Measurements from ENCODE around the gene TRIM39. TPM values are rescaled to one million over a fixed set of nuclear protein-coding genes. Genes with fewer than 3 reads are reported as not detected.
A peak's percentile ranks its signal among the peaks of the same experiment; 100 is the strongest.

The TRIM39 gene
- total RNA-seq, 1 donor = 8.5 TPM

DNA sequence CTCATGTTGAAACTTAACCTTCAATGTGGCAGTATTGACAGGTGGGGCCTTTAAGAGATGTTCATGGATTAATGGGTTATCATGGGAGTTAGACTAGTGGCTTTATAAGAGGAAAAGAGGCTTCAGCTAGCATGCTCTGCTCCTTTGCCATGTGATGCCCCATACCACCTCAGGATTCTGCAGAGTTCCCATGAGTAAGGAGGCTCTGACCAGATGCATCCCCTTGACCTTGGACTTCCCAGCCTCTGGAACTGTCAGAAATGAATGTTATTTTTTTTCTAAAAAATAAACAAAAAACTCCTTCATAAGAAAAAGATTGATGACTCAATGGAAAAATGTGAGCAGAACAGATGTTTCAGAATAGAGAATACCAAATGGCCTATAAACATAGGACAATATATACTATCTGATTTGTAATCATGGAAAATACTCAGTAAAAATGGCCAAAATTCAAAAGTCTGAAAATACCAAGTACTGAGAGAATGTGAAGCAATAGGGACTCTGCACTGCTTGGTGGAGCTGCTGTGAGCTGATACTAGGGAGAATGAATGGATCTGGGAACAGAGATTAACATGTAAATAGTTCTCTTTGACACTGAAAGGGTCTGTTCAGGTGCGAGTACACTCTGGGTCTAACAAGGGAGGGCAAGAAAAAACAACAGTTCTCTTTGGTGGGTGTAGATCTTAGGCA, 7.4 kb upstream of the TRIM39 start:
- TF ChIP-seq, protein P1, sequence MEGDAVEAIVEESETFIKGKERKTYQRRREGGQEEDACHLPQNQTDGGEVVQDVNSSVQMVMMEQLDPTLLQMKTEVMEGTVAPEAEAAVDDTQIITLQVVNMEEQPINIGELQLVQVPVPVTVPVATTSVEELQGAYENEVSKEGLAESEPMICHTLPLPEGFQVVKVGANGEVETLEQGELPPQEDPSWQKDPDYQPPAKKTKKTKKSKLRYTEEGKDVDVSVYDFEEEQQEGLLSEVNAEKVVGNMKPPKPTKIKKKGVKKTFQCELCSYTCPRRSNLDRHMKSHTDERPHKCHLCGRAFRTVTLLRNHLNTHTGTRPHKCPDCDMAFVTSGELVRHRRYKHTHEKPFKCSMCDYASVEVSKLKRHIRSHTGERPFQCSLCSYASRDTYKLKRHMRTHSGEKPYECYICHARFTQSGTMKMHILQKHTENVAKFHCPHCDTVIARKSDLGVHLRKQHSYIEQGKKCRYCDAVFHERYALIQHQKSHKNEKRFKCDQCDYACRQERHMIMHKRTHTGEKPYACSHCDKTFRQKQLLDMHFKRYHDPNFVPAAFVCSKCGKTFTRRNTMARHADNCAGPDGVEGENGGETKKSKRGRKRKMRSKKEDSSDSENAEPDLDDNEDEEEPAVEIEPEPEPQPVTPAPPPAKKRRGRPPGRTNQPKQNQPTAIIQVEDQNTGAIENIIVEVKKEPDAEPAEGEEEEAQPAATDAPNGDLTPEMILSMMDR (IDR thresholded peaks at IDR 0.05; ENCODE audit: insufficient read depth, low read length) = no peak
- DNase-seq (ENCODE audit: low read depth) = no peak
- no peak overlapping the region for H3K4me3 ChIP-seq (ENCODE audit: low read depth, low read length)

DNA sequence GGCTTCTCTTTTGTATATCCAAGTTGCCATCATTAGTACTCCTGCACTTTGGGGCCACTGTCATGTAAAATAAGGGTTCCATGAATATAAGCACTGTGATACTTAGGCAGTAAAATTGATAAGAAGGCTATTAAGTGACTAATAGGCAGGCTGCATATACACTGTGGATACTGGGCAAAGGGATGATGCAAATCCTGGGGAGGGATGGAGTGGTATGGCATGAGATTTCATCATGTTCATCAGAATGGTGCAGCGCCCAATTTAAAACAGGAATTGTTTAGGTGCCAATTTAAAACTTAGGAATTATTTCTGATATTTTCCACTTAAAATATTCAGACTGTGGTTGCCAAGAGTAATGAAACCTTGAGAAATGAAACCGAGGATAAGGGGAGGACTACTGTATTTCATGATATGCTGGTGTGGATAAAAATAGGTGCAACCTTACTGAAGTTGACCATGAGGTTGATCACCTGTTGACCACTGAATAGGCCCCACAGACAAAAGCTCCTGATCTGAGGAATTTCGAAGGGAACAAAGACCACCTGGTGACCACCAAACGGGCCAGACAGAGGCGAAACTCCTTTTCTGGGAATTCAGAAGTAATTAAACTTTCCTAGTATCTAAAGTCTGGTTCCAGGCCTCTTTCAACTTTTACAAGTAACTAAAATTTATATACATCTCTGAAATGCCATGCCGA, 4.9 kb upstream of the TRIM39 start:
- no peak overlapping the region for H3K4me3 ChIP-seq (ENCODE audit: low read depth, low read length)
- peak; percentile 65 for DNase-seq (ENCODE audit: low read depth)
- TF ChIP-seq, protein P1 (IDR thresholded peaks at IDR 0.05; ENCODE audit: insufficient read depth, low read length) = no peak

DNA sequence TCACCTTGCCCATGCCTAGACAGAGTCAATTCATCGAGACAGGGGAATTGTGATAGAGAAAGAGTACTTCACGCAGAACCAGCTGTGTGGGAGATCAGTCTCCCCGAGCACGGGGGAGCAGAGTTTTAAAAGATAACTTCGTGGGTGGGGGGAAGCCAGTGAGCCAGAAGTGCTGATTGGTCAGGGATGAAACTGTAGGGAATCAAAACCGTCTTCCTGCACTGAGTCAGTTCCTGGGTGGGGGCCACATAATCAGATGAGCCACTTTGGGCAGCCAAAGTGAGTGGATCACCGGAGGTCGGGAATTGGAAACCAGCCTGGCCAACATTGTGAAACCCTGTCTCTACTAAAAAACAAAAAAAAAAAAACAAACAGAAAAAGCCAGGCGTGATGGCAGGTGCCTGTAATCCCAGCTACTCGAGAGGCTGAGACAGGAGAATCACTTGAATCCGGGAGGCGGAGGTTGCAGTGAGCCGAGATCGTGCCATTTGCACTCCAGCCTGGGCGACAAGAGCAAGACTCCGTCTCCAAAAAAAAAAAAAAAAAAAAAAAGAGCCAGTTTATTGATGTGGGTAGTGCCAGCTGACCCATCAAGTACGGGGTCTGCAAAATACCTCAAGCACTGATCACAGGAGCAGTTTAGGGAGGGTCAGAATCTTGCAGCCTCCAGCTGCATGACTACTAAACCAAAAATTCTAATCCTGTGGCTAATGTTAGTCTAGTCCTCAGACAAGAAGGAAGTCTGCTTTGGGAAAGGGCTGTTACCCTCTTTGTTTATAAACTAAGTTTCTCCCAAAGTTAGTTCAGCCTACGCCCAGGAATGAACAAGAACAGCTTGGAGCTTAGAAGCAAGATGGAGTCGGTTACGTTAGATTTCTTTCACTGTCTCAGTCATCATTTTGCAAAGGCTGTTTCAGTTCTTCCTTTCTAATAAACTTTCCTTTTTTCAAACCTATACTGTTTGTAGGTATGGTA, 3.9 kb upstream of the TRIM39 start:
- no peak overlapping the region for H3K4me3 ChIP-seq (ENCODE audit: low read depth, low read length)
- TF ChIP-seq, protein P1 (IDR thresholded peaks at IDR 0.05; ENCODE audit: insufficient read depth, low read length) = no peak
- peak; percentile 41 for DNase-seq (ENCODE audit: low read depth)

DNA sequence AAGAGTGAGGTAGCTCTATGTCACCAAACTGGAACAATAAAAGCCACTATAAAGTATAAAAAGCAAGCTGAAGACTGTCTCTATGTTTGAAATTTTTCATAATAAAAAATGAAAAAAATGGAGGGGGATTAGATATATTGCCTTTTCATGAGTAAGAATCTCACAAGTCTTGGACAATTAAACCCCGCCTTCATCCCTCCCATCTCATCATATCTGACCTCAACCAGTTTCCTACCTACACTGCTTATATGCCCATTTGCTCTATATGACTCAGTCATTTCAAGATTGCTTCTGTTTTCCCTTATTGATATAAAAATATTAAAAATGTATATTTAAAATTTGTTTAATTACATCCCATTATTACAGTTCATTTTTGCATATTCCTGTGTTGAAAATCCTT, 2.9 kb upstream of the TRIM39 start:
- TF ChIP-seq, protein P1 (IDR thresholded peaks at IDR 0.05; ENCODE audit: insufficient read depth, low read length) = no peak
- H3K4me3 ChIP-seq (ENCODE audit: low read depth, low read length) = no peak overlapping the region
- no peak for DNase-seq (ENCODE audit: low read depth)

DNA sequence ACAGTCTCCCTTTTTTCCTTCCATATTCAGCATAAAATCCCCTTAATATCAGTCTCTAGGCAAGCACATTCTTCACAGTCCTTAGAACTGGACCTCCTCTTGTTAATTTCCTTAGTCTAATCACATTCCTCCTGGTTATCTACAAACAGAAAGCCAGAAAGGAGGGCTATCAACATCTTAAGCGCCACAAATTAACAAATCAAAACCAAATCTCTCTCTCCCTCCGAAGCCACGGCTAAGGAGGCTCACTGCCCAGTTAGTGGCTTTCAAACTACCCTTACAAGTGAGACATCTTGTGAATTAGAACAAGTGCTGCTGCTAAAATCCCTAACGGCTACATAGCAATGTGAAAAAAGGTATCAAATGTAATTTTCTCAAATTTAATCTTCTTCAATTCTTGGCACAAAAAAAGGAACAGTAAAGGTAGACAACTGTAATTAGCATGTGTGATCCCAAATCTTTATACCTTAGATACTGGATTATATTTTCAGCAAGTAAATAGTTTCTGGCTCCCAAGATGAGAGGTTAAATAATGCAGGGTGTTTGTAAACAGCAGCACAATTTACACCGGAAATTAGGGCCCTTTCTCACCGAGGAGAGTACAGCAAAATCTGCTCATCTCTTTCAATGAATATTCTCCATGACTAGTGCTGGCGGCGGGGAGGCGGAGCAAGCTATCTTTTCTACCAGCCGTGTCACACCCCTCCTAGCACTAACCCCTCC, 1.4 kb upstream of the TRIM39 start:
- H3K4me3 ChIP-seq (ENCODE audit: low read depth, low read length) = peak overlapping the region; percentile 97
- peak; percentile 15 for DNase-seq (ENCODE audit: low read depth)
- TF ChIP-seq, protein P1 (IDR thresholded peaks at IDR 0.05; ENCODE audit: insufficient read depth, low read length) = no peak
